KOPT-K1 (cell line): ENCODE measurements around the gene DGCR6L.
"Not testable (repeated sequence)": the region's sequence is repeated elsewhere in the genome, so short reads cannot be mapped to it uniquely, and the experiment has no call there.

ENCODE experiments used
- H3K27ac ChIP-seq: fragments of 200-600 bp; sonication (generic); 2 replicates; pipeline ENCODE4 v1.5.1; 2016; ENCODE audit warnings: antibody characterized with exemption, mild to moderate bottlenecking, low read depth, low read length; ENCODE audit not compliant: poor library complexity, severe bottlenecking
- H3K36me3 ChIP-seq: fragments of 200-600 bp; sonication (generic); 2 replicates; pipeline ENCODE4 v1.5.1; 2017; ENCODE audit warnings: antibody characterized with exemption, mild to moderate bottlenecking, low read length, moderate library complexity; ENCODE audit not compliant: insufficient read depth
- H3K9me3 ChIP-seq: fragments of 200-600 bp; sonication (generic); 2 replicates; pipeline ENCODE4 v1.5.1; 2017; ENCODE audit warnings: antibody characterized with exemption, low read length, mild to moderate bottlenecking; ENCODE audit not compliant: insufficient read depth, poor library complexity, severe bottlenecking

The DGCR6L gene

DNA sequence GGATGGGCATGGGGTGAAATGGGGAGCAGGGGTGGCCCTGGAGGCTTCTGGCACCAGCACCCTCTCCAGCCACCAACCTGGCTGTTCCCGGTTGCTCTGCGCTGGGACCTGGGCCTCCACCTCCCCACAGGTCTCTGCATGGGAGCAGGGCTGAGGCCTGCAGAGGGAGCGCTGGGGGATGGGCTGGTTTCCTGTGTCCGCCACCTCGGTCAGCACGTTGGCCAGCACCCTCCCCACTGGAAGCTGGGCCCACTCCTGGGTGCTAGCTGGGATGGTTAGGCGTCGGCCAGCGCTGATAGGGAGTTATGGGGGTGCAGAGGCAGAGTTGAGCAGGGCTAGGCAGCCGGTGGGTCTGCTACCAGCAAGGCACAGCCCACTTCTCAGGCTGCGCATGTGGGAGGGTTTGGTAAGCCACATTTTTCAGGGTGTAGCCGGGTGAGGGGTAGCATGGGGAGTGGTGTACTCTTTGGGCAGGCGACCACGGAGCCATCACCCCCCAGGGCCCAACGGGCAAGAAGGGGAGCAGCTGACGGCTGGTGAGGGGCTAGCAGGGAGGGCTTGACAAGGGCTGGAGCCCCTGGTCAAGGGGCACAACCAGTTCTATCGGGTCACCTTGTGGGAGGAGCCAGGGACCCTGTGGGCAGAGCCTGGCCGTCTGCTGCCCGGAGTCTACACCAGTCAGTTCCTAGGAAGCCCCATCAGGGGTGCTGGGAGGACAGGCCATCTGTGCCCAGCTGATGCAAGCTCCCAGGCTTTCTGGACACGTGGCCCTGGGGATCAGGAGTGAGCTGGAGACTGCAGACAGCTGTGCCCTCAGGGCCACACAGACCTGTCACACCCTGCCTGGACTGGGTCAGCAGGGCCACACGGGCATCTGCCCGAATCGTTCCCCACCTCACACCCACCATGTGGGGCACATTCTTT, 49.4 kb downstream of the DGCR6L start:
- not testable (repeated sequence) for H3K36me3 ChIP-seq, H3K9me3 ChIP-seq, H3K27ac ChIP-seq

DNA sequence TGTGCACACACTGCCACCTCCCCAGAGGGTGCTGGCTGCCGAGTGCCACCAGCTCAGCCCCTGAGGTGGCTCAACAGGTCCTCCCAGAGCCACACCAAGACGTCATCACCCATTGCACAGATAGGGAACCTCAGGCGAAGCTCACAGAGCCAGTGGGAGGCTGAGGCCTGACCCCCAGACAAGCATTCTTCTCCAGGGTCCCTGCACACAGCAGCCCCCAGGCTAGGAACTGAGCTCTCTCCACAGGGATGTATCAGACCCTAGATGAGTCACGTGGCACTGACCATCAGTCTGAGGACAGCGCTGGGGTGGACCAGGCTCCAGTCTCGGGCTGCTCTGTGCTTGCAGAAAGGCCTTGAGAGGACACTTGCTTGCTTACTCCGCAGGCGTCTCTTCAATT, 50.2 kb downstream of the DGCR6L start:
- H3K9me3 ChIP-seq, H3K27ac ChIP-seq, H3K36me3 ChIP-seq: not testable (repeated sequence)

DNA sequence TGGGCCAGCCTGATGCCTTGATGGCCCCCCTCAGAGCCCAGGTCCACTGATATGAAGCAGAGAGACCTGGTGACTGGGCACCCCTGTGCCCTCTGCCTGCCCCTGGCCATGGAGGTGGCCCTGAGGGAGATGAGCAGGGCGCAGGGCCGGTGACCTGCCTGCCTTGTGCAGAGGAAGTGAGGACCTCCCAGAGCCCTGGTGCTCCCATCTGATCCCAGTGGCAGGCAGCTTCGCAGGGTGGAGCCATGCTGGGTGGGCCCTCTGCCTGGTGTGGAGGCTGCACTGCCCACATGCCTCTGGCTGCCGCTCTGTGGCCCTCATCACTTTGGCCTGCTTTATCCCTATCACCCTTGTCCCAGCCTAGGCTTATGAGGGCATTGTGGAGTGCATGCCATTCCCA, 50.7 kb downstream of the DGCR6L start:
- not testable (repeated sequence) for H3K27ac ChIP-seq

DNA sequence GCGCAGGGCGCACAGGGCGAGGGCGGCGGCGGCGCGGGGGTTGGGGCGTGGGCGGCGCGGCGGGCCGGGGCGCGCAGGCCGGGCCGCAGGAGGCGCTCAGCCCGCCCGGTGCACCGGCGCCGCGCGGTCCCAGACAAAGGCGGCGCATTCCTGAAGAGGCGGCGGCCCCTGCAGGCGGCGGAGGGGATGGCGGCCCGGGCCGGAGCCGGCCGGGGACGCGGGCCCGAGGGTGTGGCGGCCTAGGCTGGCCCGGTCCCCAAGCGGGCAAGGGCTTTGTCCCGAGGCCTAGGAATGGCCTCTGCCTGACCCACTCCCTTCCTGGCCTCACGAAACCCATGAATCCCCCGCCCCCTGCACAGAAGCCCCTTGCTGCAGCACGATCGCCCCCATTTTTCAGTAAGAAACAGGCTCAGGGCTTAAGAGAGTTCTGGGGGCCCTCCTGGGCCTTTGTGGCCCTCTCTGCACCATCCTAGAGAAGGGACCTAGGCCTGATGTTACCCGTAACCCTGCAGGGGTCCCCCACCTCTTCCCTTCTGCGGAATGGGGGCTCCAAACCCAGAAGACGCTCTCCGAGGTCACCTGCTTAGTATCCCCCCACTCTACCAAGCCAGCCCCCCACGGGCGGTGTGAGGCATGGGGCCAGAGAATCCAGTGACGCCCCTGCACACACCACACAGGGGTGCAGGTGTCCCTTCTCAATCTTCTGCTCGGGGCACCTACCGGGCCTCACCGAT, 51.4 kb downstream of the DGCR6L start, which contains the start of gene RTN4R:
RTN4R (minus strand) TSS at position 40 of the 734 bp plus-strand sequence. CDS start 226 bp downstream, outside the sequence.
- Histone ChIP-seq H3K36me3 (no peaks in the 10 kb centered on the region), H3K27ac (no peak within 1 kb of the TSS), H3K9me3 (no peaks in the 10 kb centered on the region)

More for the DNA sequence above, 50.7 kb downstream of the DGCR6L start:
- H3K9me3 ChIP-seq, H3K36me3 ChIP-seq: not testable (repeated sequence)

DNA sequence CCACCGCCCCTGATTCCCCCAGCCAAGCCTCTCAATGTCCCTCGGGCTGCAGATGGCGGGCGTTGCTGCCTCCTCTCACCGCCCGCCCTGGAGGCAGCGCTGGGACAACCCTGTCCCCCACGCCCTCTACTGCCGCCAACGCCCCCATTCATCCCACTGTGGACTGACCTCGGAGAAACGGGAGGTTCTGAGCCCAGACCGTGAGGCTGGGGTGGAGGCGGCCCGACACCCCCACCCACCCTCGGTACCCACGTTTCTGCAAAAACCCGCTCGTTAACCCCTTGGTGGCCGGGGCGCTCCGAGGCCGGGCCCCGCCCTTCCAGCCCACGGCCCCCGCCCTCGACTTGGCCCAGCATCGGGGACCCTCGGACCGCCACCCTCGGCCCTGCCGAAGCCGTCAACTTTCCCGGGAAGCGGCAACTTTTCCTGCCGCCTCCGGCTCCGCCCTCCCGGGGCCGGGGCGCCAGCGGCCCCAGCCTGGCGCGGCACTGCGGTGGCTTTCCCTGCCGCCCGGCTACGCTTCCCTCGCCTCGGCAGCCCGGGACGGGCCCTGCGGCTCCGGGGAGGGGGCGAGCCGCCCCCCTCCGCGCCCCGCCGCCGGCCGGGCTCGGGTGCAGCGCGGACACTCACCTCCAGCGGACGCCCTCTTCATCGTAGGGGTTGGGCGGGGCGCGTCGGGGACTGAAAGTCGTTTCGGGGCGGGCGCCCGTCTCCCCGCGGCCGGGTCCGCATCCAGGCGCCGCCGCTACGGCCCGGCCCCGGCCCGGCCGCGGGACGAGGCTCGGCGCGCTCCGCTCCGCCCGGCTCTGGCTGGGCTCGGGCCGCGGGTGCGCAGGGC, 52.2 kb downstream of the DGCR6L start:
- H3K9me3 ChIP-seq = no peaks in the 10 kb centered on the region
- H3K27ac ChIP-seq = no peak overlapping the region
- H3K36me3 ChIP-seq = no peaks in the 10 kb centered on the region

DNA sequence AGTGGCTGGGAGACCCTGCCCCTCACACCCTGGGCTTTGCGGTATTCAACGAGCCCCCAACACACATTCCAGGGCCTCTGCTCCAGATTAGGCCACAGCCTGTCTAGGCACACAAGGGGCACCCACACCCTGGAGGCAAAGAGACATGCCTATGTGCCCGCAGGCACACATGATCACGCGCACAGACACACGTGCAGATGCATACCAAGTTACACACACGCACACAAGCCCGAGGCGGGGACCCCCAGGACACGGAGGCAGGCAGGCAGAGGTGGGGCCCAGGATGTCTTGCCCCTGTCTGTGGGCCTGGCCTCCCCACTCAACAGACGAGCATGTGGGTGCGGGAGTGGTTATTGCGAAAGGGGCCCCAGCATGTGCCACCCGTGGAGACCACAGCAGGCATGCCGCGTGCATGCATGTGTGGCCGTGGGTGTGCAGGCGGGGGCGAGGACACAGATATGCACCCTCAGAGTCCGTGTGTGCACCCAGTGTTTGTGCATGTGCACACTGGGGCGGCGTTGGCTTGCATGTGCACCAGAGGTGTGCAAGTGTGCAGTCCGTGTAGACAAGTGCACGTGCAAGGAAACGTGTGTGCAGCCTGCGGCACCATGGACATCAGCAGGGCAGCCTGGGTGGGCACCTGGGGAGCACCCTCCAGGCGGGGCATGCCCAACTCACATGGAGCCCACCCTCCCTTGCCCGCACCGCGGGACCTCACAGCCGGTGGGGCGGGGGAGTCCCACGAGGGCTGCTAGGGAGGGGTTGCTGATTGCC, 53.0 kb downstream of the DGCR6L start:
- not testable (repeated sequence) for H3K27ac ChIP-seq, H3K9me3 ChIP-seq, H3K36me3 ChIP-seq

DNA sequence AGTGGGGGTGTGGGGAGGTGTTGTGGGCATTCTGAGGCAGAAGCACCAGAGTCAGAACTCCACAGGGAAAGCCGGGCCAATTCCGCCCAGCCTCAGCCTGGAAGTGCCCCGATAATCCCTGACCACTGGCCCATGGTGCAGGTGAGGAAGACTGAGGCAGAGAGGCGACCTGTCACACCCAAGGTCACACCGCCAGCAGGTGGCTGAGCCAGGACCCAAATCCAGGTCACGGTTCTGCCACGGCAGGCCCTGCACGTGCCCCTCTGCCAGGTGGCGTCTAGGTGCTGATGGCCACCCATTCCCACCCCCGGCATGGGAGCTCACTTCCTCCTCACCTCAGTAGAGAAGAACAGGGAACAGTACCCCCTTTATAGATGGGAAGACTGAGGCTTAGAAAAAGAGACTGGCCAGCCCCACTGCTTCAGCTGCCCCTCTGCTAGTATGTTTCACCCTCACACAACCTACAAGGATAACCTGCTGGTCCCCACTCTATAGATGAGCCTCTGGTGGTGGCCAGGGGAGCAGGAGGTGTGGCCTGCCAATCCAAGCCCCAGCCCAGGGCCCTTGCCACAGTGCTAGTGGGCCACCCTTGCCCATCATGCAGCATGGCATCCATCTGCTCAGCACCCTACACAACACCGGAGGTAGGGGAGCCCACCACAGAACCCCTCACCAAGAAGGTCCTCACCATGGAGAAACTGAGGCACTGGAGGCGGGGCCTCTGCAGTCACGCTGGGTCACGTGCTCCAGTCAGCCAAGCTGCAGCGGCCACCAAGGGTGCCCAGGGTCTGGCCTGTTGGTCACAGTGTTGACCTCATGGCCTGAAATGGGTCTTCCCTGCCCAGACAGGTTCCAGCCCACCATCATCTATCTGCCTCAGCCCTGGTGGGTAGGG, 53.8 kb downstream of the DGCR6L start:
- not testable (repeated sequence) for H3K36me3 ChIP-seq, H3K9me3 ChIP-seq, H3K27ac ChIP-seq

DNA sequence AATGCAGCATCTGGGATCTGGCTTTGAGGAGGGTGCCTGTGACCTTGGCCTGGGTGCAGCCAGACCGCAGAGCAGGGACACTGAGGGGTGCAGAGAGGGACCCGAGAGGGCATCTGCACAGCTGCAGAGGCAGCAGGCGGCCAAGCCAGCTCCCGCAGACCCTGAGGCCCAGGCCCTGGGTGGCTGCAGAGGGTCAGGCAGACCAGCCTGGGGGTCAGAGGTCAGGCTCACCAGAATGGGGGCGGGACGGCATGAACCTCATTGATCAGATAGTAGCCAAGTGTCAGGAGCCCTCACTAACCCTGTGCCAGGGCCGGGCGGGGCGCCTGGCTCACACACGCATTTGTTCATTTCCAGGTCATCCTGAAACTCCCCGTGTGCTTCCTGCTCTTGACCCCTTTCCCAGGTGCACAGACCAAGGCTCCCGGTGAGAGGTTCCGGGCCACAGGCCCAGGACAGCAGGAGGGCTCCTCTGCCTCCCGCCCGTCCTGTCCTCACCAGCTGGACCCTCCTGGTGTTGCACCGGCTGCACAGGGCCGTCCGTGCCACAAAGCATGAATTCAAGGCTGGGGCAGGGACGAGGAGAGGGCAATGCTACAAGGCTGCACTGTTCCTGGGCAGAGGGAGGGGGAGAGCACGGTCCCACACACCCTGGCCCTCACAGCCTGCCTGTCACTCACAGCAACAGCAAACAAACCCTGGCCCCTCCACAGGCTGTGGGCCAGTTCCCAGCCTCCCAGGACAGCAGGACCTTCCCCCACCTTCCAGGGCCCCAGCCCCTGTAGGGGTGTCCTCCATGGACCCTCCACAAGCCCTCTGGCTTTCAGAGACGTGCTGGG, 55.0 kb downstream of the DGCR6L start:
- no peaks in the 10 kb centered on the region for H3K9me3 ChIP-seq
- no peak overlapping the region for H3K27ac ChIP-seq
- H3K36me3 ChIP-seq = no peaks in the 10 kb centered on the region
